B cell (primary cell): ENCODE data around the gene BEST2. TPM values are rescaled to one million over a fixed set of nuclear protein-coding genes. Genes with fewer than 3 reads are reported as not detected.

Experiments
- ATAC-seq: fragments of 200-7000 bp; cut with Tn5 transposase; one replicate; pipeline ENCODE4 v1.10.0; 2021; ENCODE audit warnings: low read depth, mild to moderate bottlenecking, moderate number of reproducible peaks, moderate library complexity
- CTCF ChIA-PET: fragments of 350-600 bp; sonication (Branson Sonifier 250); formaldehyde crosslinking; loops from one replicate; lab custom pipeline; 2021; ENCODE audit warnings: antibody characterized with exemption, inconsistent platforms; lab: Charles Lee
- POLR2A ChIA-PET: fragments of 350-600 bp; sonication (Branson Sonifier 250); formaldehyde crosslinking; loops from one replicate; lab custom pipeline; 2021; ENCODE audit warnings: antibody characterized with exemption; lab: Charles Lee
- DNase-seq: peaks from one replicate; pipeline ENCODE4 v3.0.0; 2013
- H2AFZ ChIP-seq: 2 replicates; pipeline ENCODE4 v1.6.1; 2012; ENCODE audit warnings: mild to moderate bottlenecking, low read depth, low read length; ENCODE audit not compliant: insufficient read depth, poor library complexity, severe bottlenecking
- H3K27ac ChIP-seq, 2 donors: 1 replicate in 1 of 2; 2 replicates in 1 of 2; pipeline ENCODE4 v1.5.1; 2012 to 2013; ENCODE audit warnings: low read length in 2 of 2, mild to moderate bottlenecking in 2 of 2, moderate library complexity in 1 of 2
- H3K27me3 ChIP-seq, 4 experiments: fragments of 200-600 bp in 1 of 4; sonication (generic) in 1 of 4; replicated peaks in 1 of 4; 1 replicate in 2 of 4; 2 replicates in 2 of 4; pipeline versions ENCODE4 v1.6.1 to v1.7.0; 2013 to 2016; ENCODE audit warnings: low read length in 3 of 4, mild to moderate bottlenecking in 2 of 4, mixed read lengths in 1 of 4, moderate library complexity in 1 of 4; ENCODE audit not compliant: insufficient read depth in 4 of 4, control insufficient read depth in 3 of 4; ENCODE audit errors: control extremely low read depth in 1 of 4
- H3K36me3 ChIP-seq, 2 experiments: replicated peaks in 1 of 2; 1 replicate in 1 of 2; 2 replicates in 1 of 2; pipeline versions ENCODE4 v1.6.1 to v1.7.1; 2013; ENCODE audit warnings: low read length in 1 of 2; ENCODE audit not compliant: insufficient read depth in 2 of 2, control insufficient read depth in 1 of 2; ENCODE audit errors: control extremely low read depth in 1 of 2, extremely low read depth in 1 of 2
- H3K4me1 ChIP-seq, 2 donors: fragments of 200-600 bp in 1 of 2; sonication (generic) in 1 of 2; 1 replicate in 1 of 2; 2 replicates in 1 of 2; pipeline versions ENCODE4 v1.5.1 to v1.6.1; 2013 to 2017; ENCODE audit warnings: low read length in 2 of 2; ENCODE audit not compliant: control insufficient read depth in 2 of 2, insufficient read depth in 2 of 2
- H3K4me2 ChIP-seq: replicated peaks from 2 replicates; pipeline ENCODE3; 2012; ENCODE audit warnings: mild to moderate bottlenecking, low read depth, low read length; ENCODE audit not compliant: poor library complexity, severe bottlenecking
- H3K4me3 ChIP-seq, 5 experiments: fragments of 200-600 bp in 1 of 5; sonication (generic) in 1 of 5; 1 replicate in 3 of 5; 2 replicates in 2 of 5; pipeline versions ENCODE4 v1.5.1 to v1.7.0; 2011 to 2016; ENCODE audit warnings: low read length in 4 of 5, mild to moderate bottlenecking in 4 of 5, low read depth in 2 of 5, control low read depth in 1 of 5, moderate library complexity in 1 of 5; ENCODE audit not compliant: insufficient read depth in 1 of 5; ENCODE audit errors: control extremely low read depth in 1 of 5, extremely low read depth in 1 of 5
- H3K79me2 ChIP-seq: fragments of 200-600 bp; sonication (generic); one replicate; pipeline ENCODE4 v1.6.0; 2016; ENCODE audit warnings: low read length; ENCODE audit not compliant: control insufficient read depth, insufficient read depth
- H3K9ac ChIP-seq: fragments of 200-600 bp; sonication (generic); 2 replicates; pipeline ENCODE4 v1.6.1; 2017; ENCODE audit warnings: mild to moderate bottlenecking, low read length, moderate library complexity
- H3K9me3 ChIP-seq, 3 donors: one replicate each; pipeline versions ENCODE4 v1.6.1 to v1.7.1; 2013; ENCODE audit warnings: low read length in 2 of 3; ENCODE audit not compliant: control insufficient read depth in 2 of 3, insufficient read depth in 1 of 3; ENCODE audit errors: control extremely low read depth in 1 of 3
- H4K20me1 ChIP-seq: 2 replicates; pipeline ENCODE4 v1.6.0; 2012; ENCODE audit warnings: mild to moderate bottlenecking, low read length; ENCODE audit not compliant: insufficient read depth, control insufficient read depth, poor library complexity, severe bottlenecking
- H3K27ac Mint-ChIP-seq: one replicate; pipeline ENCODE4 v1.8.0; 2021; ENCODE audit warnings: mixed read lengths
- H3K27me3 Mint-ChIP-seq: one replicate; pipeline ENCODE4 v1.8.0; 2021; ENCODE audit warnings: mixed read lengths
- H3K4me1 Mint-ChIP-seq: one replicate; pipeline ENCODE4 v1.8.0; 2021; ENCODE audit warnings: mixed read lengths
- H3K4me3 Mint-ChIP-seq: one replicate; pipeline ENCODE4 v1.8.0; 2021; ENCODE audit warnings: mixed read lengths
- H3K9me3 Mint-ChIP-seq: one replicate; pipeline ENCODE4 v1.8.0; 2022; ENCODE audit warnings: mixed read lengths; ENCODE audit not compliant: insufficient read depth
- CTCF ChIP-seq: fragments of 200-600 bp; IDR thresholded peaks from one replicate; pipeline ENCODE4 v1.8.0; 2022; ENCODE audit warnings: antibody characterized with exemption, mild to moderate bottlenecking
- EZH2 ChIP-seq: IDR thresholded peaks from 2 replicates; pipeline ENCODE4 v1.6.1; 2012; ENCODE audit warnings: borderline replicate concordance, low read depth, mild to moderate bottlenecking, moderate library complexity, low read length; ENCODE audit not compliant: insufficient read depth, poor library complexity, severe bottlenecking
- WGBS: methylation state at CpG from one replicate; pipeline ENCODE4 v1.1.5; 2013; ENCODE audit warnings: missing lambda C conversion rate; ENCODE audit not compliant: insufficient coverage; 5-methylcytosine and 5-hydroxymethylcytosine counted together
- intact Hi-C: fragments of 100-400 bp; cut with micrococcal nuclease; formaldehyde crosslinking; loops from one replicate; pipeline ENCODE4 v1.10.0; 2022
- polyA plus RNA-seq: library from polyadenylated mRNA; depleted of rRNA; stranded (reverse); fragments of >200 nt; gene quantifications from 2 replicates; pipeline ENCODE4 v1.2.3, GENCODE V29; 2012
- total RNA-seq, 2 donors: library from RNA; stranded (reverse); fragments of 120-200 nt in 1 of 2; gene quantifications; 1 replicate in 1 of 2; 2 replicates in 1 of 2; pipeline versions ENCODE4 v1.2.3 to v1.2.4, GENCODE V29; 2013 to 2022

Gene BEST2
- total and polyA plus RNA-seq, 2 donors (not counting 1 experiment from before 2014, with no cell fraction given) = 0.07 TPM; not detected in 1

DNA sequence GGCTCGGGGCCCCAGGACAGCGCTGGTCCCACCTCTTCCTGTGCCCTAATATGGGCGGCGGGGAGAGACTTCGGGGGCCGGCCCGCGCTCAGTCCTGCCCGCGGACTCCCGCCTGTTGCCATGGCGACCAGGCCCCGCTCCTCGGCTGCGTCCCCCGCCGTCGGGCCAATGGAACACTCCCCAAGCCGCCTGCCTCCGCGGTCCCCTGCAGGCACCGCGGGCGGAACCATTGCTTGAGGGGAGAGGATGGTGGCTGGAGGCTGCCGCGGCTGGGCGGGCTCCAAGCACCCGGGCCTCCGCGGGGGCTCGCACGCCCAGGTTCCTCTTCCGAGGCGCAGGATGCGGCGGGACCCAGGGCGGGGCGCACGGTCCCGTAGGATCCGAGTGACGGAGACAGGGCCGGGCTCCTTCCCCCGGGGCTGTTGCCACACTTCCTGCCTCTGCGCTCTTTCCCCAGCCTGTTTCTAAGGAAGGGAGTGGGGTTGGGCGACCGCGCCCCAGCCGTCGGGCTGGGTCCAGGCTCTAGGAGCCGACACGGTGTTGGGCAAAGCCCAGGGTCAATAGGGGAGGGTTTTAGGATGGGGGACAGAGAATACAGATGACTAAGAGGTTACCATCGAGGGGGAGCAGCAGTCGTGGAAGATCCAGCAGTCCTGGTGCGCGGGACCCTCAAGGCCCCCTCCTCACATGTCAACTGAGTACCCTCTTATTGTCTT lies 38.5 kb downstream of the BEST2 start:
- H3K4me3 ChIP-seq = peak overlapping the region; percentile 94 to 99 (median 97)
- ATAC-seq = peak; percentile 46
- no peaks in the 10 kb centered on the region for H3K9me3 Mint-ChIP-seq
- peak overlapping the region; percentile 86 for H3K9ac ChIP-seq
- no peaks in the 10 kb centered on the region for H3K27me3 ChIP-seq
- WGBS = under 1% methylated on average over 56 of the region's 56 CpGs
- H3K9me3 ChIP-seq = no peaks in the 10 kb centered on the region
- TF ChIP-seq EZH2 (no peak), CTCF (no peak)
- H3K36me3 ChIP-seq = peaks cover 0 to 4% of the 10 kb centered on the region in 2 experiments
- H4K20me1 ChIP-seq = peaks cover 19% of the 10 kb centered on the region
- peak; percentile 99 for DNase-seq
- ChIA-PET CTCF (interaction anchor here (1.1 to 17.9 kb wide), 3 partner anchors 13 to 29 kb away, joined by 3 to 1147 read pairs (median 65); partner anchors contain the start of gene HOOK2), POLR2A (interaction anchor here (0.5 to 6.8 kb wide), 4 partner anchors 7 to 29 kb away, joined by 3 to 233 read pairs (median 77); partner anchors contain the start of gene HOOK2)
- intact Hi-C loops = loop anchor here (1.0 to 5.0 kb wide), 5 partner anchors 8 to 1208 kb away; partner anchors contain the start of genes TRIR, ZNF490 and ZNF791
- peaks cover 41% of the 10 kb centered on the region for H3K4me1 Mint-ChIP-seq
- H3K27ac ChIP-seq = peak overlapping the region; percentile 95 to 97
- peak overlapping the region; percentile 97 for H3K4me3 Mint-ChIP-seq
- H3K4me2 ChIP-seq = peak overlapping the region; percentile 91
- peaks cover 52 to 64% of the 10 kb centered on the region in 2 donors for H3K4me1 ChIP-seq
- no peaks in the 10 kb centered on the region for H3K27me3 Mint-ChIP-seq
- H3K27ac Mint-ChIP-seq = peak overlapping the region; percentile 99
- peaks cover 25% of the 10 kb centered on the region for H3K79me2 ChIP-seq
- no peak overlapping the region for H2AFZ ChIP-seq
